ENCODE measurements around the gene TMEM151B. TPM values are rescaled to one million over a fixed set of nuclear protein-coding genes. Genes with fewer than 3 reads are reported as not detected.

The TMEM151B gene
- total and polyA plus RNA-seq, 2 of the 4 experiments (the other 2 are of a cell fraction): not detected

GRCh38 chr6:44338228-44339122, 68.2 kb downstream of the TMEM151B start:
- Histone ChIP-seq H3K79me1 (ENCODE audit: low read depth in 1 of 2, low read length in 2 of 2) (no peaks in the 10 kb centered on the region), H3K14ac (replicated peaks; ENCODE audit: low read depth, low read length) (no peak overlapping the region), H2AK9ac (replicated peaks; ENCODE audit: low read depth, low read length, poor library complexity) (no peak overlapping the region), H3K4me3 (ENCODE audit: insufficient read depth, low read depth, low read length) (no peak overlapping the region), H2AK5ac (ENCODE audit: low read depth, low read length) (no peak overlapping the region), H2BK20ac (ENCODE audit: low read depth, low read length) (no peak overlapping the region), H3K9me1 (ENCODE audit: insufficient read depth, low read length) (no peaks in the 10 kb centered on the region), H3K36me3 (ENCODE audit: control insufficient read depth, insufficient read depth, low read length) (no peaks in the 10 kb centered on the region), H2BK15ac (ENCODE audit: low read depth, low read length) (no peak overlapping the region), H3K4me1 (ENCODE audit: control insufficient read depth, insufficient read depth, low read length) (no peaks in the 10 kb centered on the region), H3K27me3 (ENCODE audit: control insufficient read depth, insufficient read depth, low read length) (peaks cover 55% of the 10 kb centered on the region), H2BK5ac (ENCODE audit: low read depth, low read length, poor library complexity, severe bottlenecking) (no peak overlapping the region), H3K23ac (ENCODE audit: low read depth, low read length) (no peak overlapping the region), H2BK120ac (ENCODE audit: low read depth, low read length) (no peak overlapping the region), H4K5ac (ENCODE audit: low read depth, low read length) (no peak overlapping the region), H3K56ac (ENCODE audit: extremely low read depth, insufficient read depth, low read length) (no peak overlapping the region), H2AFZ (replicated peaks; ENCODE audit: low read length, poor library complexity) (no peak overlapping the region), H3K27ac (ENCODE audit: insufficient read depth, low read length) (no peak overlapping the region), H3K4me2 (ENCODE audit: low read depth, low read length) (no peak overlapping the region), H3K9me3 (ENCODE audit: control insufficient read depth, insufficient read depth, low read length) (no peaks in the 10 kb centered on the region), H4K8ac (ENCODE audit: low read depth in 2 of 2, low read length in 2 of 2) (no peak overlapping the region), H3K18ac (ENCODE audit: low read depth, low read length) (no peak overlapping the region), H4K20me1 (ENCODE audit: insufficient read depth, low read length) (no peaks in the 10 kb centered on the region), H3K4ac (ENCODE audit: low read depth, low read length) (no peak overlapping the region), H3K9ac (ENCODE audit: low read depth, low read length) (no peak overlapping the region), H4K91ac (ENCODE audit: insufficient read depth, low read depth, low read length) (no peak overlapping the region)
- dilution Hi-C loops (cut with HindIII; ENCODE audit: low sequenced_read_pairs, unreplicated experiment): no loop called here
- intact Hi-C loops (cut with micrococcal nuclease): loop anchor here (1.0 kb wide), 3 partner anchors 70 to 242 kb away; no protein-coding TSS in a partner anchor
- TF ChIP-seq BHLHE40 (IDR thresholded peaks at IDR 0.05; ENCODE audit: low read depth, low read length) (no peak), MAFK (IDR thresholded peaks at IDR 0.05; ENCODE audit: low read depth, low read length) (no peak), RCOR1 (IDR thresholded peaks at IDR 0.05; ENCODE audit: insufficient replicate concordance, low read length) (no peak), FOS (IDR thresholded peaks at IDR 0.05; ENCODE audit: low read depth, low read length) (no peak), RFX5 (IDR thresholded peaks at IDR 0.05; ENCODE audit: low read depth, low read length) (no peak), ELK1 (IDR thresholded peaks at IDR 0.05; ENCODE audit: borderline replicate concordance, low read depth, low read length) (no peak), SMC3 (IDR thresholded peaks at IDR 0.05; ENCODE audit: low read depth, low read length) (peak; percentile 77), RAD21 (IDR thresholded peaks at IDR 0.05; ENCODE audit: low read length) (peak; percentile 89), CTCF (conservative IDR thresholded peaks at IDR 0.05; ENCODE audit: low read depth, low read length) (peak; percentile 76), USF2 (IDR thresholded peaks at IDR 0.05; ENCODE audit: low read depth, low read length) (no peak), NFE2L2 (IDR thresholded peaks at IDR 0.05; ENCODE audit: low read depth, low read length) (no peak), MXI1 (IDR thresholded peaks at IDR 0.05; ENCODE audit: borderline replicate concordance, low read depth, low read length) (no peak)
- WGBS, 2 experiments (ENCODE audit: extremely low coverage in 2 of 2, insufficient read length in 1 of 2): no CpG with 5 or more reads among the region's 11 CpGs
- ChIA-PET CTCF (interaction anchor here (0.7 to 1.9 kb wide), 4 partner anchors 9 to 148 kb away, joined by 3 to 12 read pairs (median 4); no protein-coding TSS in a partner anchor), POLR2A (ENCODE audit: unreplicated experiment) (no interaction called here)
- DNase-seq (peak; percentile 56), ATAC-seq (ENCODE audit: low read depth) (peak; percentile 91)
- BruUV-seq (replicated peaks): no TSS peak
- in situ Hi-C loops (cut with MboI; ENCODE audit: low sequenced_read_pairs): loop anchor here (5.0 to 10.0 kb wide), 2 partner anchors 56 to 174 kb away; no protein-coding TSS in a partner anchor
